H1 (cell line): ENCODE measurements around the gene TOMM40L. TPM values are rescaled to one million over a fixed set of nuclear protein-coding genes. Genes with fewer than 3 reads are reported as not detected.

Experiments used
- ATF2 ChIP-seq: IDR thresholded peaks from 2 replicates; pipeline ENCODE4 v1.6.1; 2012; ENCODE audit warnings: low read length, inconsistent platforms
- BRCA1 ChIP-seq: IDR thresholded peaks from 2 replicates; pipeline ENCODE4 v1.6.1; 2012; ENCODE audit warnings: low read depth, low read length, improper control_type of control experiment
- CBX8 ChIP-seq: fragments of 300-800, 300-1000 bp; sonication (generic); IDR thresholded peaks from 2 replicates; pipeline ENCODE4 v1.7.1; 2016; ENCODE audit warnings: low read depth, low read length, borderline replicate concordance
- GABPA ChIP-seq: IDR thresholded peaks from 2 replicates; pipeline ENCODE4 v1.6.1; 2011; ENCODE audit warnings: mild to moderate bottlenecking, low read length, moderate library complexity, borderline replicate concordance; ENCODE audit not compliant: insufficient read depth
- TEAD4 ChIP-seq: IDR thresholded peaks from 2 replicates; pipeline ENCODE4 v1.6.1; 2012; ENCODE audit warnings: low read depth, low read length, inconsistent platforms, mixed read lengths
- polyA plus RNA-seq, 7 experiments: library from polyadenylated mRNA; depleted of rRNA in 3 of 7; stranded (reverse) in 5 of 7; unstranded in 2 of 7; fragments of >200 nt in 5 of 7; fragments of 200-250 nt in 2 of 7; gene quantifications; 1 replicate in 5 of 7; 2 replicates in 1 of 7; 4 replicates in 1 of 7; pipeline versions ENCODE4 v1.2.1 to v1.2.3, GENCODE V29; 2011 to 2013; ENCODE audit warnings: missing spikeins in 2 of 7, mixed read lengths in 2 of 7
- total RNA-seq: library from RNA; stranded (reverse); fragmentation: NEBNext Ultra II Directional; extraction: Animal tissue kit (Norgen Biotek cat#: 25700); gene quantifications from 2 replicates; pipeline ENCODE4 v1.2.1, GENCODE V29; 2021

Gene TOMM40L
- total and polyA plus RNA-seq, 2 of the 8 experiments (the other 6 are each of a cell fraction or from before 2014, with no cell fraction given), result 11.4 to 15.0 TPM

- TF ChIP-seq CBX8 (no peak), TEAD4 (no peak), GABPA (no peak), BRCA1 (no peak), ATF2 (no peak)
Measured at GRCh38 chr1:161226320-161226711, 456 bp downstream of the TOMM40L start (continued).
